Measurements from ENCODE around the gene UBA1. TPM values are rescaled to one million over a fixed set of nuclear protein-coding genes. Genes with fewer than 3 reads are reported as not detected.

UBA1 gene
- total and polyA plus RNA-seq, 2 donors (not counting 3 experiments of a cell fraction or from before 2014, with no cell fraction given): 237 to 297 TPM

GRCh38 chrX:47223476-47224250 lies 30.0 kb downstream of the UBA1 start:
- Histone ChIP-seq H3K27ac (ENCODE audit: insufficient read depth, low read depth, low read length) (no peak overlapping the region), H3K4me2 (ENCODE audit: insufficient read depth, low read length) (no peak overlapping the region), H3K27me3 (ENCODE audit: control insufficient read depth in 2 of 2, insufficient read depth in 2 of 2, low read length in 2 of 2) (no peaks in the 10 kb centered on the region), H4K20me1 (replicated peaks; ENCODE audit: control insufficient read depth, extremely low read depth, insufficient read depth, low read length) (no peaks in the 10 kb centered on the region), H3K9ac (replicated peaks; ENCODE audit: extremely low read depth, insufficient read depth, low read length) (no peak overlapping the region), H3K79me2 (ENCODE audit: control insufficient read depth, insufficient read depth, low read length) (peaks cover 41% of the 10 kb centered on the region), H3K9me1 (replicated peaks; ENCODE audit: control insufficient read depth, extremely low read depth, insufficient read depth, low read length) (no peaks in the 10 kb centered on the region), H3K36me3 (ENCODE audit: control insufficient read depth in 2 of 2, extremely low read depth in 1 of 2, insufficient read depth in 2 of 2, low read length in 2 of 2) (peaks cover 8 to 36% of the 10 kb centered on the region in 2 experiments), H2AFZ (ENCODE audit: low read depth, low read length) (no peak overlapping the region), H3K4me1 (ENCODE audit: control insufficient read depth, extremely low read depth, insufficient read depth, low read length) (no peaks in the 10 kb centered on the region), H3K4me3 (replicated peaks in 1 of 3; ENCODE audit: insufficient read depth in 1 of 3, low read depth in 1 of 3, low read length in 3 of 3) (no peak overlapping the region), H3K9me3 (replicated peaks; ENCODE audit: control insufficient read depth, insufficient read depth, low read length) (no peaks in the 10 kb centered on the region)
- ChIA-PET POLR2A (no interaction called here), CTCF (interaction anchor here (0.7 kb wide), 1 partner anchor 29 kb away, joined by 3 read pairs; no protein-coding TSS in a partner anchor)
- DNase-seq (ENCODE audit: low read depth, low spot score): no peak
- no peak for FAIRE-seq
- no TSS peak for BruUV-seq (replicated peaks)
- intact Hi-C loops (cut with micrococcal nuclease) (no loop called here), dilution Hi-C loops (cut with MboI; ENCODE audit: extremely low pct_ligation_motif_present, low sequenced_read_pairs) (no loop called here)
- TF ChIP-seq MYC (IDR thresholded peaks at IDR 0.05; ENCODE audit: low read depth, low read length) (no peak), POLR2AphosphoS5 (IDR thresholded peaks at IDR 0.05; ENCODE audit: insufficient read depth, low read depth, low read length) (no peak), GATA2 (IDR thresholded peaks at IDR 0.05; ENCODE audit: insufficient read depth, insufficient read length, low read depth, low read length) (no peak), CTCF (IDR thresholded peaks at IDR 0.05; ENCODE audit: extremely low read depth in 1 of 2, insufficient read depth in 1 of 2, low read depth in 1 of 2, low read length in 2 of 2) (no peak), POLR2A (IDR thresholded peaks at IDR 0.05; ENCODE audit: low read depth, low read length) (no peak), MAX (IDR thresholded peaks at IDR 0.05; ENCODE audit: insufficient read depth, insufficient read length) (no peak), EZH2 (IDR thresholded peaks at IDR 0.05; ENCODE audit: borderline replicate concordance, low read depth, low read length, severe bottlenecking) (no peak), FOS (IDR thresholded peaks at IDR 0.05; ENCODE audit: borderline replicate concordance, insufficient read depth, low read length) (no peak)

Data from endothelial cell of umbilical vein (primary cell).